ENCODE data around the gene METTL21A.

DNA sequence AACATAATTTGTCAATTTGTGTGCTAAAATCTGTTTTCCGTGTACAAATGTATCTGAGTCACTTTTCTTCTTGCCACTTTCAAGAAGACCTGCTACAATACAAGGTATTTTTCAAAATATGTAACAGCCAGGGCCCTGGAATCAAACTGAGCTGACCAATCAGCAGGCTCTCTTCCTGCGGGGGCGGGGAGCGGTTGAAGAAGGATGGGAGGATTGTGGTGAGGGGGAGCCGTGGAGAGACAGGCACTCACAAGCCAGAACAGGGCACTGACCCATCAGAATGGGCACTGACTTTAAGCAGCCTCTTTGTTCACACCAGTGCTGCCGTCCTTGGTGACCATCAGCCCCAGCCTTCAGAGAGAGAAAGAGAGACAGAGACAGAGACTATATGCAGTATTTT is 45.7 kb upstream of the METTL21A start:
- no peak for TF ChIP-seq FOSL2 (CRISPR knock-in tag; IDR thresholded peaks at IDR 0.05)
- TF ChIP-seq ZNF782 (CRISPR knock-in tag; IDR thresholded peaks at IDR 0.05; ENCODE audit: borderline replicate concordance) = no peak
- TF ChIP-seq FOXA1 (IDR thresholded peaks at IDR 0.05) = no peak
- TF ChIP-seq FOXA1 (CRISPR knock-in tag; IDR thresholded peaks at IDR 0.05) = no peak
- TF ChIP-seq, protein P1, sequence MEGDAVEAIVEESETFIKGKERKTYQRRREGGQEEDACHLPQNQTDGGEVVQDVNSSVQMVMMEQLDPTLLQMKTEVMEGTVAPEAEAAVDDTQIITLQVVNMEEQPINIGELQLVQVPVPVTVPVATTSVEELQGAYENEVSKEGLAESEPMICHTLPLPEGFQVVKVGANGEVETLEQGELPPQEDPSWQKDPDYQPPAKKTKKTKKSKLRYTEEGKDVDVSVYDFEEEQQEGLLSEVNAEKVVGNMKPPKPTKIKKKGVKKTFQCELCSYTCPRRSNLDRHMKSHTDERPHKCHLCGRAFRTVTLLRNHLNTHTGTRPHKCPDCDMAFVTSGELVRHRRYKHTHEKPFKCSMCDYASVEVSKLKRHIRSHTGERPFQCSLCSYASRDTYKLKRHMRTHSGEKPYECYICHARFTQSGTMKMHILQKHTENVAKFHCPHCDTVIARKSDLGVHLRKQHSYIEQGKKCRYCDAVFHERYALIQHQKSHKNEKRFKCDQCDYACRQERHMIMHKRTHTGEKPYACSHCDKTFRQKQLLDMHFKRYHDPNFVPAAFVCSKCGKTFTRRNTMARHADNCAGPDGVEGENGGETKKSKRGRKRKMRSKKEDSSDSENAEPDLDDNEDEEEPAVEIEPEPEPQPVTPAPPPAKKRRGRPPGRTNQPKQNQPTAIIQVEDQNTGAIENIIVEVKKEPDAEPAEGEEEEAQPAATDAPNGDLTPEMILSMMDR (CRISPR knock-in tag; IDR thresholded peaks at IDR 0.05) = no peak
- no peak for TF ChIP-seq THAP11 (CRISPR knock-in tag; IDR thresholded peaks at IDR 0.05)
- TF ChIP-seq, protein P2, sequence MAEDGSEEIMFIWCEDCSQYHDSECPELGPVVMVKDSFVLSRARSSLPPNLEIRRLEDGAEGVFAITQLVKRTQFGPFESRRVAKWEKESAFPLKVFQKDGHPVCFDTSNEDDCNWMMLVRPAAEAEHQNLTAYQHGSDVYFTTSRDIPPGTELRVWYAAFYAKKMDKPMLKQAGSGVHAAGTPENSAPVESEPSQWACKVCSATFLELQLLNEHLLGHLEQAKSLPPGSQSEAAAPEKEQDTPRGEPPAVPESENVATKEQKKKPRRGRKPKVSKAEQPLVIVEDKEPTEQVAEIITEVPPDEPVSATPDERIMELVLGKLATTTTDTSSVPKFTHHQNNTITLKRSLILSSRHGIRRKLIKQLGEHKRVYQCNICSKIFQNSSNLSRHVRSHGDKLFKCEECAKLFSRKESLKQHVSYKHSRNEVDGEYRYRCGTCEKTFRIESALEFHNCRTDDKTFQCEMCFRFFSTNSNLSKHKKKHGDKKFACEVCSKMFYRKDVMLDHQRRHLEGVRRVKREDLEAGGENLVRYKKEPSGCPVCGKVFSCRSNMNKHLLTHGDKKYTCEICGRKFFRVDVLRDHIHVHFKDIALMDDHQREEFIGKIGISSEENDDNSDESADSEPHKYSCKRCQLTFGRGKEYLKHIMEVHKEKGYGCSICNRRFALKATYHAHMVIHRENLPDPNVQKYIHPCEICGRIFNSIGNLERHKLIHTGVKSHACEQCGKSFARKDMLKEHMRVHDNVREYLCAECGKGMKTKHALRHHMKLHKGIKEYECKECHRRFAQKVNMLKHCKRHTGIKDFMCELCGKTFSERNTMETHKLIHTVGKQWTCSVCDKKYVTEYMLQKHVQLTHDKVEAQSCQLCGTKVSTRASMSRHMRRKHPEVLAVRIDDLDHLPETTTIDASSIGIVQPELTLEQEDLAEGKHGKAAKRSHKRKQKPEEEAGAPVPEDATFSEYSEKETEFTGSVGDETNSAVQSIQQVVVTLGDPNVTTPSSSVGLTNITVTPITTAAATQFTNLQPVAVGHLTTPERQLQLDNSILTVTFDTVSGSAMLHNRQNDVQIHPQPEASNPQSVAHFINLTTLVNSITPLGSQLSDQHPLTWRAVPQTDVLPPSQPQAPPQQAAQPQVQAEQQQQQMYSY (CRISPR knock-in tag; IDR thresholded peaks at IDR 0.05) = no peak
- no peak for TF ChIP-seq TAF15 (IDR thresholded peaks at IDR 0.05; ENCODE audit: low read depth, low read length, poor library complexity, severe bottlenecking)
- TF ChIP-seq, protein P3, sequence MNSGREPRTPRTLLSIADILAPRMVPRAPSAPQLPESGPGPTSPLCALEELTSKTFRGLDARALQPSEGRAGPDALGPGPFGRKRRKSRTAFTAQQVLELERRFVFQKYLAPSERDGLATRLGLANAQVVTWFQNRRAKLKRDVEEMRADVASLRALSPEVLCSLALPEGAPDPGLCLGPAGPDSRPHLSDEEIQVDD (CRISPR knock-in tag; IDR thresholded peaks at IDR 0.05; ENCODE audit: borderline replicate concordance) = no peak
- no peak for TF ChIP-seq ZNF30 (CRISPR knock-in tag; IDR thresholded peaks at IDR 0.05)
- no peak for TF ChIP-seq NFE2 (CRISPR knock-in tag; IDR thresholded peaks at IDR 0.05)
- TF ChIP-seq NPAS2 (CRISPR knock-in tag; IDR thresholded peaks at IDR 0.05; ENCODE audit: borderline replicate concordance) = no peak
- no peak for TF ChIP-seq CEBPB (IDR thresholded peaks at IDR 0.05; ENCODE audit: borderline replicate concordance, low read depth, low read length)
- no peak for TF ChIP-seq HOXA7 (CRISPR knock-in tag; IDR thresholded peaks at IDR 0.05)
- no peak for TF ChIP-seq EHMT2 (IDR thresholded peaks at IDR 0.05; ENCODE audit: borderline replicate concordance, low read depth, low read length)

All from HepG2 (cell line).